Keratinocyte (primary cell): Measurements from ENCODE around the gene ARL13B. TPM values are rescaled to one million over a fixed set of nuclear protein-coding genes. Genes with fewer than 3 reads are reported as not detected.

Experiments
- DNase-seq: peaks from one replicate; pipeline ENCODE4 v3.0.0-alpha.2; 2011; ENCODE audit warnings: low read depth, missing footprints, low spot score
- FAIRE-seq: peaks from 2 replicates; lab custom pipeline; 2011; peaks lifted over from hg19 to GRCh38; lab: Jason Lieb, UNC
- H2AFZ ChIP-seq: 2 replicates; pipeline ENCODE4 v1.6.0; 2012; ENCODE audit warnings: low read length, control low read depth, inconsistent platforms; ENCODE audit not compliant: control insufficient read depth
- H3K27ac ChIP-seq: 2 replicates; pipeline ENCODE4 v1.5.1; 2011; ENCODE audit warnings: low read length; ENCODE audit not compliant: control insufficient read depth, insufficient read depth
- H3K27me3 ChIP-seq: 3 replicates; pipeline ENCODE4 v1.6.0; 2011; ENCODE audit warnings: low read length; ENCODE audit not compliant: control insufficient read depth, insufficient read depth; ENCODE audit errors: extremely low read depth
- H3K36me3 ChIP-seq, 2 experiments: 2 replicates in 1 of 2; 3 replicates in 1 of 2; pipeline ENCODE4 v1.5.1; 2011; ENCODE audit warnings: low read length in 2 of 2, mild to moderate bottlenecking in 1 of 2; ENCODE audit not compliant: control insufficient read depth in 2 of 2, insufficient read depth in 2 of 2; ENCODE audit errors: extremely low read depth in 1 of 2
- H3K4me1 ChIP-seq: 3 replicates; pipeline ENCODE4 v1.5.1; 2011; ENCODE audit warnings: low read length; ENCODE audit not compliant: control insufficient read depth, insufficient read depth; ENCODE audit errors: extremely low read depth
- H3K4me2 ChIP-seq: 3 replicates; pipeline ENCODE4 v1.6.0; 2011; ENCODE audit warnings: low read depth, low read length; ENCODE audit not compliant: control insufficient read depth, insufficient read depth; ENCODE audit errors: extremely low read depth
- H3K4me3 ChIP-seq, 3 experiments: fragments of 200-600 bp in 1 of 3; sonication (generic) in 1 of 3; 2 replicates in 2 of 3; 3 replicates in 1 of 3; pipeline ENCODE4 v1.5.1; 2011 to 2016; ENCODE audit warnings: low read length in 3 of 3, mild to moderate bottlenecking in 3 of 3, control low read depth in 2 of 3, inconsistent platforms in 1 of 3, low read depth in 1 of 3, mixed read lengths in 1 of 3, mixed run types in 1 of 3, moderate library complexity in 1 of 3; ENCODE audit not compliant: control insufficient read depth in 2 of 3, insufficient read depth in 2 of 3; ENCODE audit errors: extremely low read depth in 1 of 3
- H3K79me2 ChIP-seq: 2 replicates; pipeline ENCODE4 v1.6.0; 2012; ENCODE audit warnings: low read length; ENCODE audit not compliant: control insufficient read depth, insufficient read depth
- H3K9ac ChIP-seq: 3 replicates; pipeline ENCODE4 v1.6.0; 2011; ENCODE audit warnings: low read length; ENCODE audit not compliant: control insufficient read depth, insufficient read depth; ENCODE audit errors: extremely low read depth
- H3K9me1 ChIP-seq: 3 replicates; pipeline ENCODE4 v1.6.0; 2011; ENCODE audit warnings: low read length; ENCODE audit not compliant: control insufficient read depth, insufficient read depth; ENCODE audit errors: extremely low read depth
- H3K9me3 ChIP-seq: 2 replicates; pipeline ENCODE4 v1.5.1; 2012; ENCODE audit warnings: low read depth, low read length; ENCODE audit not compliant: control insufficient read depth
- H4K20me1 ChIP-seq: 3 replicates; pipeline ENCODE4 v1.6.0; 2011; ENCODE audit warnings: low read length; ENCODE audit not compliant: control insufficient read depth, insufficient read depth; ENCODE audit errors: extremely low read depth
- CTCF ChIP-seq, 3 experiments: IDR thresholded peaks in 1 of 3; conservative IDR thresholded peaks in 1 of 3; optimal IDR thresholded peaks in 1 of 3; 2 replicates in 2 of 3; 3 replicates in 1 of 3; pipeline versions ENCODE3 to v1.5.1; 2011; ENCODE audit warnings: low read length in 3 of 3, mild to moderate bottlenecking in 3 of 3, moderate library complexity in 2 of 3, control low read depth in 1 of 3, inconsistent platforms in 1 of 3; ENCODE audit not compliant: insufficient read depth in 2 of 3; ENCODE audit errors: extremely low read depth in 1 of 3
- EZH2 ChIP-seq: IDR thresholded peaks from one replicate; pipeline ENCODE4 v1.6.1; 2012; ENCODE audit warnings: inconsistent platforms, mild to moderate bottlenecking, low read length, moderate library complexity
- dilution Hi-C: fragments of 300-500 bp; cut with MboI; formaldehyde crosslinking; loops from one replicate; pipeline ENCODE4 v1.7.0; 2020; ENCODE audit warnings: low sequenced_read_pairs; ENCODE audit not compliant: extremely low pct_ligation_motif_present
- polyA plus RNA-seq, 5 experiments: library from polyadenylated mRNA; depleted of rRNA in 3 of 5; stranded (reverse) in 3 of 5; stranded (forward) in 1 of 5; unstranded in 1 of 5; fragments of >200 nt; gene quantifications; 1 replicate in 1 of 5; 2 replicates in 3 of 5; 3 replicates in 1 of 5; pipeline versions ENCODE4 v1.2.1 to v1.2.3, GENCODE V29; 2011 to 2012; ENCODE audit warnings: missing spikeins in 2 of 5, low read depth in 1 of 5, low replicate concordance in 1 of 5

ARL13B gene
- polyA plus RNA-seq, 1 donor (not counting 4 experiments of a cell fraction or from before 2014, with no cell fraction given): 6.8 TPM

- Histone ChIP-seq H3K9ac (no peak overlapping the region), H3K9me3 (no peaks in the 10 kb centered on the region), H3K27me3 (no peaks in the 10 kb centered on the region), H3K9me1 (no peaks in the 10 kb centered on the region), H3K79me2 (no peaks in the 10 kb centered on the region), H3K4me1 (no peaks in the 10 kb centered on the region), H3K4me3 (no peak overlapping the region), H2AFZ (no peak overlapping the region), H3K36me3 (peaks cover 0 to 1% of the 10 kb centered on the region in 2 experiments), H3K27ac (no peak overlapping the region), H3K4me2 (no peak overlapping the region), H4K20me1 (no peaks in the 10 kb centered on the region)
- no peak for FAIRE-seq
- no peak for DNase-seq
- TF ChIP-seq EZH2 (no peak), CTCF (optimal IDR thresholded peaks at IDR 0.05 in 1 of 3, IDR thresholded peaks at IDR 0.05 in 1 of 3, conservative IDR thresholded peaks at IDR 0.05 in 1 of 3; ENCODE audit: extremely low read depth in 1 of 3, insufficient read depth in 2 of 3, low read length in 3 of 3) (no peak)
- dilution Hi-C loops: no loop called here
These were observed 112.1 kb downstream of the ARL13B start for GRCh38 chr3:94092086-94092485.

- H3K9ac ChIP-seq: no peak overlapping the region
These were observed 113.2 kb downstream of the ARL13B start for GRCh38 chr3:94093151-94093550.

More at GRCh38 chr3:94093151-94093550, 113.2 kb downstream of the ARL13B start:
- dilution Hi-C loops: no loop called here
- no peak for FAIRE-seq
- H3K4me3 ChIP-seq: no peak overlapping the region
- no peak for TF ChIP-seq EZH2
- TF ChIP-seq CTCF (optimal IDR thresholded peaks at IDR 0.05 in 1 of 3, IDR thresholded peaks at IDR 0.05 in 1 of 3, conservative IDR thresholded peaks at IDR 0.05 in 1 of 3; ENCODE audit: extremely low read depth in 1 of 3, insufficient read depth in 2 of 3, low read length in 3 of 3): no peak
- no peaks in the 10 kb centered on the region for H3K79me2 ChIP-seq
- no peaks in the 10 kb centered on the region for H4K20me1 ChIP-seq
- H3K9me1 ChIP-seq: no peaks in the 10 kb centered on the region
- no peaks in the 10 kb centered on the region for H3K9me3 ChIP-seq
- H3K36me3 ChIP-seq: peaks cover 0 to 2% of the 10 kb centered on the region in 2 experiments
- no peak overlapping the region for H2AFZ ChIP-seq
- no peak overlapping the region for H3K4me2 ChIP-seq
- H3K27me3 ChIP-seq: no peaks in the 10 kb centered on the region
- no peak overlapping the region for H3K27ac ChIP-seq
- H3K4me1 ChIP-seq: no peaks in the 10 kb centered on the region
- no peak for DNase-seq
